Suprapubic skin (tissue), 4 donors: ENCODE measurements around the gene LRRC26.

Source experiments
- CTCF ChIP-seq, 2 donors: fragments of 200-600 bp in 1 of 2; fragments of 450-650 bp in 1 of 2; sonication (generic) in 1 of 2; IDR thresholded peaks; one replicate each; pipeline ENCODE4 v1.5.1; 2016 to 2019; ENCODE audit warnings: antibody characterized with exemption in 2 of 2, mild to moderate bottlenecking in 1 of 2, moderate library complexity in 1 of 2
- EP300 ChIP-seq: sonication (generic); formaldehyde crosslinking; IDR thresholded peaks from one replicate; pipeline ENCODE4 v1.6.1; 2017; ENCODE audit warnings: antibody characterized with exemption
- POLR2A ChIP-seq, 2 donors: fragments of 450-650 bp; IDR thresholded peaks; one replicate each; pipeline ENCODE4 v1.6.1; 2017; ENCODE audit warnings: antibody characterized with exemption in 2 of 2, mild to moderate bottlenecking in 2 of 2, moderate library complexity in 2 of 2
- POLR2AphosphoS5 ChIP-seq, 3 donors: sonication (generic); formaldehyde crosslinking; IDR thresholded peaks; one replicate each; pipeline ENCODE4 v1.6.1; 2017; ENCODE audit warnings: antibody characterized with exemption in 3 of 3

DNA sequence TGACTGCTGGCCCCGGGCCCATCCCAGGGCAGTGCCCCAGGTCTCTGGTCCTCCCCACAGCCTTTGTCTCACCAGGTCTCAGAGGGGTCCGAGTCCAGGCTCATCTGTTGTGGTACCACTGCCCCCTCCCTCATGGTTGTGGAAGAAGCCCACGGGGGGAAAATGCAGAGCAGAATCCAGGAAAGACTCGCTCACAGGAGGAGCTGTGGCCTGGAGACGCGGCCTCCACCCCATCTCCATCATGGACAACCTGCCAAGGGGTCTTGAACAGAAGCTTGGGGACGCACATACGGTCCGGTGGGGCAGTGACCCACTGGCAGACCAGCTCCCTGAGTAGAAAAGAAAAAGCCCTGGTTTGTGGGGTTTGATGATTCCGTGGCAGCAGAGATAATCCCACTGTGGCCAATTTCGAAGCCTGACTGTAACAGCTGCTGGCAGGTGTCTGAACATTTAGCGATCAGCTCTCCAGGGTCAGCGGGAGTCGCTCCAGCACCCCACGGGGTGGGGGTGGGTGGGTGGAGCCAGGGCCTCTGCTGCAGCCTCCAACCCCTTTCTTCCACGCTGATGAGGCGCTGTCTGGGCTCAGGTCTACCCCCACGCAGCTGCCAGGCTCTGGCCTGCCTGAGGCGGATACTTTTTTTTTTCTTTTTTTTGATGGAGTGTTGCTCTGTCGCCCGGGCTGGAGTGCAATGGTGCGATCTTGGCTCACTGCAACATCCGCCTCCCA lies 32.8 kb downstream of the LRRC26 start:
- TF ChIP-seq CTCF (IDR thresholded peaks at IDR 0.05) (no peak), EP300 (no peak), POLR2A (IDR thresholded peaks at IDR 0.05) (no peak), POLR2AphosphoS5 (IDR thresholded peaks at IDR 0.05) (no peak)
